GM13976 (cell line): ENCODE measurements around the gene CRADD.

Experiments
- DNase-seq: peaks from one replicate; pipeline ENCODE4 v3.0.0; 2012; ENCODE audit warnings: low spot score
- in situ Hi-C: fragments of 300-500 bp; cut with MboI; formaldehyde crosslinking; loops from one replicate; pipeline ENCODE4 v1.12.0; 2022; ENCODE audit warnings: low sequenced_read_pairs, mixed read lengths, inconsistent platforms; ENCODE audit not compliant: unreplicated experiment
- TF ChIP-seq, protein P1 (sequence below): IDR thresholded peaks from 2 replicates; pipeline ENCODE4 v1.5.1; 2012; ENCODE audit warnings: borderline replicate concordance, mild to moderate bottlenecking; ENCODE audit not compliant: insufficient read depth; ENCODE audit errors: extremely low read depth, missing control alignments, control extremely low read depth

The CRADD gene

DNA sequence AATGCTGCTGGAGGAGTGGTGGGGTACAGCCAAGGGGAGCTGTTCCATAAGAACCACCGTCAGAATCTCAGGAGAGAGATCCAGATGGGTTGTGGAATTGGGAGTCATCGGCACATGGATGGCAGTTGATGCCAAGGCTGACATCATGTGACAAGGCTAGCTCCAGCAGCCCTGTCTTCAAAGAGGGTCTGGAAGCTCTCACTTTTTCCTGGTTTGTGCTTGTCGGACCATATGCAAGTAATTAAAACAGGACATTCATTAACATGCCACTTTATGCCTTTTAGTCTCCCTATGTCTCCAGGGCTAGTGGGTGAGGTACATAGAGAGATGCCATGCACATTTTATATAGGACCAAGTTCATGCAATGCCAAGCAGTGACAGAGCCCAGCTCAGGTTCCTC, 211.8 kb downstream of the CRADD start:
- in situ Hi-C loops: no loop called here
- TF ChIP-seq, protein P1, sequence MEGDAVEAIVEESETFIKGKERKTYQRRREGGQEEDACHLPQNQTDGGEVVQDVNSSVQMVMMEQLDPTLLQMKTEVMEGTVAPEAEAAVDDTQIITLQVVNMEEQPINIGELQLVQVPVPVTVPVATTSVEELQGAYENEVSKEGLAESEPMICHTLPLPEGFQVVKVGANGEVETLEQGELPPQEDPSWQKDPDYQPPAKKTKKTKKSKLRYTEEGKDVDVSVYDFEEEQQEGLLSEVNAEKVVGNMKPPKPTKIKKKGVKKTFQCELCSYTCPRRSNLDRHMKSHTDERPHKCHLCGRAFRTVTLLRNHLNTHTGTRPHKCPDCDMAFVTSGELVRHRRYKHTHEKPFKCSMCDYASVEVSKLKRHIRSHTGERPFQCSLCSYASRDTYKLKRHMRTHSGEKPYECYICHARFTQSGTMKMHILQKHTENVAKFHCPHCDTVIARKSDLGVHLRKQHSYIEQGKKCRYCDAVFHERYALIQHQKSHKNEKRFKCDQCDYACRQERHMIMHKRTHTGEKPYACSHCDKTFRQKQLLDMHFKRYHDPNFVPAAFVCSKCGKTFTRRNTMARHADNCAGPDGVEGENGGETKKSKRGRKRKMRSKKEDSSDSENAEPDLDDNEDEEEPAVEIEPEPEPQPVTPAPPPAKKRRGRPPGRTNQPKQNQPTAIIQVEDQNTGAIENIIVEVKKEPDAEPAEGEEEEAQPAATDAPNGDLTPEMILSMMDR: no peak
- DNase-seq: no peak

DNA sequence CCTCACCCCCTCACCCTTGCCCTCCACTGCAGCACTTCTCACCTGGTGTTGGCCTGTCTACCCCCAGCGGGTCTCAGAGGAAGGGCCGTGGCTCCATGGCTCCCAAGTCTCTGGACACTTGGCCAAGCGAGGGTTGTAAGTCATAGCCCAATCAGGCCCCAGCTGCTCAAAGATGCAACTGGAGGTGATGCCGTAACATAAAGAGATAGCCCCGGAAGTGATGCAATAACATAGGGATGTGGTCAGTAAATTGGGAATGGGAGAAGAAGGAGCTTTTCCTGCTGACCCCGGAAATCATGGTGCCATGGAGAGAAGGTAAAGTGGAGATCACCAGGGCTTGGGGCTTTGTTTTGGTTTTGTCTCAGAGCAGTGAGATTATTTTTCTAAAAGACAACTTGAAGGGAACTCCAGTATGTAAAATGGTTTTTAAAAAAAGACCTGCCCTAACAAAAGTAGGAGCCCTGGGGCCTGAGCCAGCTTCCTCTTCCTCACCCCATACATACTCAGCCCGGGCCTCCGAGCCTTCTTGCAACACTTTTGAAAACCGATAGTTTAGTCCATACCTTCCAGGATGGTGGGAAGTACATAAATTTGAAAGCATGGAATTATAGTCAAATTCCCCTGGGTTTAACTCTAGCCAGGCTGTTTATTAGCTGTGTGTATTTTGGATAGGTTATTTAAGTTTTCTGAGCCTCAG, 212.5 kb downstream of the CRADD start:
- TF ChIP-seq, protein P1: no peak
- no peak for DNase-seq
- in situ Hi-C loops: no loop called here

DNA sequence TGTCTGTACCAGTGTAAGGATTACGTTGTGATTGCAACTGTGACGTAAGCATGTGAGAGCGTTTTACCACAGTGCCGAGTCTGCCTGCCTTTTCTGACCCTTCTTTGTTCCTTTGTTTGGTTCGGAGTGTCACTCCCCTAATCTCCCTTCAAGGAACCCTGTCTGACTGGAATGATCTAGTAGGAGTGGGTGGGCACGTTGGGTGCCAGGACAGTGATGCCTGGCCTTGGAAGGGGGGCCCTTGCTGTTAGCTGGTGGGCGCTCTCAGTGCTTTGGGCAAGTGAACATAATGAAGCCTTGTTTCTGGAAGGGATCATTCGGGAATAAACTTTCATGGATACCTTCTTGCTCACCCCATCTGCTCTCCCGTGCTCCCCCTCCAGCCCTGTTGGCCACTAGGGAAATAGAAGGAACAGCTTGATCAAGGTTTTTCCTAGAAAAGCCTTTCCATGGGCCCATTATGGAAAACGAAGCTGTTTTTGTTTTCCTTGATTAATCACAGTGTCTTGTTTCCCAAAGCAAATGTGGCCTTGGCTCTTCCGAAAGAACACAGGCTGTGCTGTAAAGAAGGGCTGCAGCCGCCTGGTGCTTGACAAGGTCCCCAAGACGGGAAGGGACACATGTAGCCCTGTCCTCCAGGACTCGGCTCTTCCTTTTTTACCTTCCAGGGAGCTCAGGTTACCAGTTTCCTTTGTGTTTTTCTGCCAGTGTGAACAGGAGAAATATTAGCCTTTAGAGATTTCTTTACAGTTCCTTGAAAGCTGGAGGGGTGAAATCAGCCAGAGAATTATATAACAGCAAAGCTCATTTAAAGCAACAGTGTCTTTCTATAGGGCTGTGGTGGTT, 215.5 kb downstream of the CRADD start:
- TF ChIP-seq, protein P1: no peak
- in situ Hi-C loops: no loop called here
- DNase-seq: no peak

GRCh38 chr12:93894391-93895088, 217.4 kb downstream of the CRADD start:
- TF ChIP-seq, protein P1: no peak
- no peak for DNase-seq
- in situ Hi-C loops: no loop called here

- DNase-seq: no peak
- in situ Hi-C loops: no loop called here
- TF ChIP-seq, protein P1: no peak
These were observed 217.9 kb downstream of the CRADD start for GRCh38 chr12:93895089-93895445.

- TF ChIP-seq, protein P1: no peak
- no peak for DNase-seq
- in situ Hi-C loops: no loop called here
These were observed 219.3 kb downstream of the CRADD start for GRCh38 chr12:93896427-93896826.
